Stimulated activated CD8-positive, alpha-beta memory T cell treated with anti-CD3 and anti-CD28 coated beads, Interleukin-15, amount 100 ng/mL, for 1 hour (primary cell): ENCODE results near the gene COL6A1.
"Not testable (repeated sequence)": the region's sequence is repeated elsewhere in the genome, so short reads cannot be mapped to it uniquely, and the experiment has no call there.

Experiments
- DNase-seq: peaks from one replicate; pipeline ENCODE4 v3.0.0-alpha.2; 2020; ENCODE audit warnings: low read depth

Gene COL6A1

GRCh38 chr21:46028573-46029091 lies 47.1 kb downstream of the COL6A1 start:
- no peak for DNase-seq

GRCh38 chr21:46029186-46029924 lies 47.8 kb downstream of the COL6A1 start:
- DNase-seq: no peak

GRCh38 chr21:46031484-46031883 lies 49.9 kb downstream of the COL6A1 start:
- no peak for DNase-seq

DNA sequence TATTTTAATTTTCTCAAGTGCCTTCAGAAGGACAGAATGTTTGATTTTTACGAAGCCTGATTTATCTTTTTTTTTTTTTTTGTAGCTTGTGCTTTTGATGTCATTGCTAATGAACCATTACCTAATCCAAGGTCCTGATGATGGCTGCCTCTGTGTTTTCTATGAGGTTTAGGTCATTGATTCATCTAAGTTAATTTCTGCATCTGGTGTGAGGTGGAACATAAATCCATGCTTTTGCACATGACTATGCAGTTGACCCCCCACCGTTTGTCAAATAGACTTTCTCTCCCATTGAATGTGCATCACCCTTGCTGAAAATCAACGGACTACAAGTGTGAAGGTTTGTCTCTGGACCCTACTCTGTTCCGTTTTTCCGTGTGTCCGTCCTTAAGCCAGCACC lies 50.5 kb downstream of the COL6A1 start:
- DNase-seq: no peak

DNA sequence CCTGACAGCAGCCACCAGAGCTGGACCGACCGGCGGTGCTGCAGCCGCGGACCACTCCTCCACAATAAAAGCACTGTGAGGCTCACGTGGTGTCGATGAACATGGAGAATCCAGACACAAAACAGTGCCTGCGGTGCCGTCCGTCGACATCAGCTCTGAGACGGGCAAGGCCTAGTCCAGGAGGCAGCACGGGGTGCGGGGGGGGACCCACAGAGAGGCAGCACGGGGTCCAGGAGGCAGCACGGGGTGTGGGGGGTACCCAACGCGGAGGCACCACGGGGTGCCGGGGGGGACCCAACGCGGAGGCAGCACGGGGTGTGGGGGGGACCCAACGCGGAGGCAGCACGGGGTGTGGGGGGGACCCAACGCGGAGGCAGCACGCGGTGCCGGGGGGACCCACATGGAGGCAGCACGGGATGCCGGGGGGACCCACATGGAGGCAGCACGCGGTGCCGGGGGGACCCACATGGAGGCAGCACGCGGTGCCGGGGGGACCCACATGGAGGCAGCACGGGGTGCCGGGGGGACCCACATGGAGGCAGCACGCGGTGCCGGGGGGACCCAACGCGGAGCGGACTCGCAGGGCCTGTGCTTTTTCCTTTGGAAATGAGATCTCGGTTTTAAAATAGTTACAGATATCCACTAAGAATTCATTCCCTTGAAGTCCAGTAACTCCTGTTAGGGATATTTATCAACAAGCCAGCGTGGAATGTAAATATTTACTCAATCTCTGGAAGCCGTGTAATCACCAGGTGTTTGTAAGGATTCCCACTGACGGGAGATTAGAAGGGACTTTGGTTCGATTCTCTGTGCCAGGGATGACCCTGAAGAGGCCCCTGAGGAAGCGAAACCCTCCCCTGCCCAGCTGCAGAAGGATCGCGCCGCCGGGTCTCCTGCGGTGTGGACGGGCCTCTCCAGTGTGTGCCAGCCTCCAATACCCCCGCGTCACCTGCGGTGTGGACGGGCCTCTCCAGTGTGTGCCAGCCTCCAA lies 52.1 kb downstream of the COL6A1 start:
- DNase-seq: no peak

DNA sequence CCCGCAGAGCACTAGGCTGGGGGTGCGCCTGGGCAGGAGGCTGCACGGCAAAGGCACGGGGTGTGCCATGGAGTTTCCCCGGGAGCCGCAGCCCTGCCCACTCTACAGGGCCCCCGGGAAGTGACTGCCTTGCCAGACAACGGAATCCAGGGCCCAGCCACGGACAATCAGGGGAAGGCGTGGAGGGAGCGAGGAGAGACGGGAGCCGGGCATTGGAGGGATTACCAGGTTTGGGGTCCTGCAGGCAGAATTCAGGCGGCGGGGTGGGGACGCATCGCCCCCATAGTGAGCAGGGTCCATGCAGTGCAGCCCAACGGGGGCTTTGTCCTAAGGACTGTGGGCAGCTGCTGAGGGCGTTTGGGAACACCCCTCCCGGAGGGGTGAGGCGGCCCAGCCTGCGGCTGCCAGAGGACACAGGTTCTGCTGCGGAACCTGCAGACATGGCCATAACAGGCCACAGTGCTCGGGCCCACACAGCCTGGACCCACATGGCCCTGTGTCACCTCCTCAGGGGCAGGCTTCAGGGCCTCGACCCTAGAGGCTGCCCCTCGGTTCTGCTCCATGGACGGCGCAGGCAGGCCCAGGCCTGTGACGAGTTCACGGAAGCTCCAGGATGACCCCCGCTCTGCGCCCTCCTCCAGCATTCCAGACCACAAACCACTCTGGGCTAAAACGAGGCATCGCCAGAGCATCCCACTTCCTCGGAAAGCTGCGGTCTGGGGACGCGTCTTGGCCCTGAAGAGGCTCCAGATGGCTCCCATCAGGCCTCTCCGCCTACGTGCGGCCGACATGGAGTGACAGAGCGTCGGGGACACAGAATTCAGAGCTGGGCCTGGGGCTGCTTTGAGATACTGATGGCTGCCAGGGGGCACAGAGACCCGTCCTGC lies 54.5 kb downstream of the COL6A1 start:
- DNase-seq: no peak

- DNase-seq: no peak
Observed at GRCh38 chr21:46036696-46037330, 55.2 kb downstream of the COL6A1 start.

DNA sequence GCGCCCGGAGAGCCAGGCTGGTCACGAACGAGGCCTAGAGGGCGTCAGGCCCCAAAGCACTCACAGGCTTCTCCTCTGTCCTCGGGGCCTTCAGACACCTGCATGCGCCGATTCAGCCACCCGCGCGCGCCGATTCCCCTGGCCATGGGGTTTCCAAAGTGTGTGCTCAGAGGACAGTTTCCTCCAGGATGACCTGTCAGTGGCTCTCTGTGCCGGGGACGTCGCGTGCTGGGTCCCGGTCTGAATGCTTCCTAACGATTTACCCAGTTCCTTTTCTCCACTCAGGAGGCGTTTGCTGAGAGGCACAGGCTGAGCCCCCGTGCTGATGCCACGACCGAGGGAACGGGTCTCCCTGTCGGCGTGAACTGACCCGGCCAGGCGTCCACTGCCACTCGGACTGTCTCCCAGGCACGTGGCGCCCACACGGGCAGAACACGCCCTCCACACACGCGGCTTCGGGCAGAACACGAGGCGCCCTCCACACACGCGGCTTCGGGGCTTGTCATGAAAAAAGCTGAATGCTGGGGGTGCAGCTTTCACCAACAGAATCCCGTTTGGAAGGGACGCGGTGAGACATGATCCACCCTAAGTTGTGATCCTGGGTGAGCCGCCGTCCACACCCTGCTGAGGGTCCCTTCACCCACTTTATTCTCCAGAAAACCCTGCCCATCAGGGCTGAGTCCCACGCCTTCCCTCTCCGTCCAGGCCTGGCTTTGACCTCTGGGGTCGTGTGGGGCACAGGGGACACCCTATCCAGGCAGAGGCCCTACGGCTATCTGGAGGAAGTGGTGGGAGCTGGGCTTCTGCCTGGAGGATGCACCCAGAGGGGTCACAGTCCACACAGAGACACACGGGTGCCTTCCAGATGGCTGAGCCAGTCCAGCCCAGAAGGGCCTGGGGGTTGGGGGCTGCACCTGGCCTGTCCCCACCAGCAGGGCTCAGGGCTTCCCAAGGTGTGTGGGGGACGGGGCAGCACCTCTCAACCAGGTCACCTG lies 56.1 kb downstream of the COL6A1 start:
- no peak for DNase-seq

DNA sequence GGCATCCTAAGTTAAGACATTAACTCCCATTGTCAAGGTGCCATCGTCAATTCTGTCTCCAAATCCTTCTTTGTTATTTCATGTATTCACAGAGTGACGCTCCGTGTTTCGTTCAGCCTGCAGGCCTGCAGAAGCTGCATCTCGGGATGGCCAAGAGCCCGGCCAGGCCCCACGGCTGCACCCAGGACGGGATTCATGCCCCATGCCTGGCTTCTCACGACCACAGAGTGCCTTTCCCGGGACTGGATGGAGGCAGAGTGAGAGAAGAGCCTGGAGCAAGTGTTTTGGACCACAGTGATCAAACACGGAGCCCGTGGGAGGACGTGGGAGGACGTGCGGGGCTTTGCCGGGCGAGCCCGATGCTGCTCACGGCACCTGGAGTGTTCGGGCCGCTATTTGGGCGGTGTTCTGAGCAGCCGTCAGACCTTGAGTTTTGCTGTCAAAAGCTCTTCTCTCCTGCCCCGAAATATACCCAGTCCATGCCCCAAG lies 56.8 kb downstream of the COL6A1 start:
- DNase-seq: no peak

- no peak for DNase-seq
Observed at GRCh38 chr21:46038871-46039397, 57.4 kb downstream of the COL6A1 start.

DNA sequence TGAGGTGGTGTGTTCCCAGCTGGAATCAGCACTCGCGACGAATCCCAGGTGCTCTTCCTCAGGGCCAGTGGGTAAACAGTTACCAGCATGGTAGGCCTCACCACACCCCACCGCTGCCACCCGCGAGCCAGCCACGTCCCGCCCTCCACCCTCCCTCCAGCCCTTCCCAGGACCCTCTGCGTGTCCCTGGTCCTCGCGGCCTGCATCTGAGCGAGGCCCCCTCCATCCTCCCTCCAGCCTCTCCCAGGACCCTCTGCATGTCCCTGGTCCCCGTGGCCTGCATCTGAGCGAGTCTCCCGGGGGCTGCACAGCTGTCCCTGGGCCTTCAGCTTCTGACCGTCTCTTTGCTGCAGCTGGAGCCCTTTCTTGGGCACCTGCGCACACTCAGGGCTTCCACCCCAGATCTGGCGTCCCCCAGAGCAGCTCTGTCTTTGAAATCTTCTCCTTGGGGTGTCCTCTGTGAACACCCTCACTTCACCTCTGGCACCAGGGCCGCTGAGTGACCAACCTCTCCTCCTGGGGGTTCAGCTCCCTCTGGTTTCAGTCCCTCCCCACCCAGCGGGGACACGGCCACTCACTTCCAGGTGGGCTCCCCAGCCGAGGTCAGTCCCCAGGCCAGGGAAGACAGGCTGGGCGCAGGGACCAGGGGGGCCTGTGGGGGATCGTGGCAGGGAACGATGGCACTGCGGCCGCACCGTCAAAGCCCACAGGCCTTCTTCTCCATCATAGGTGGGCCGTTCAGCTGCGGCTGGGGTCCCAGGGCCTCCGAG lies 58.5 kb downstream of the COL6A1 start:
- no peak for DNase-seq

- no peak for DNase-seq
Observed at GRCh38 chr21:46040707-46041106, 59.1 kb downstream of the COL6A1 start.

DNA sequence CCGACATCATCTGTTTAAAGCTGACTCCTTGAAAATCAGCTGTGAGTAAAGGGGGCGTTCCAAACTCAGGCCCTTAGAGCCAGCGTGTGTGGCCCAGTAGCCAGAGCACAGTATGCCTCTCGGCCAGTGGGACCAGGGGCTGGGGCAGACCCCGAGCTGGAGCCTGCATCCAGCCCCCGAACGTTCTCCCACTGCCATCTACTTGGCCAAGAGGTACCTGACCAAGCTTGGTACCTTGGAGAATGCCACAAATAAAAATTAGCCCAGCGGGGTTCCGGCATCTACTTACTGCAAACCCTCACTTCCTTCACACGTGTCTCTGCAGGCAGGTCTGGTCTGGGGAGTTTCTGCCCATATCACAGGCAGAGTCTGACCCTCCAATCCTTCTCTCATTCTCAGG lies 59.6 kb downstream of the COL6A1 start:
- no peak for DNase-seq

DNA sequence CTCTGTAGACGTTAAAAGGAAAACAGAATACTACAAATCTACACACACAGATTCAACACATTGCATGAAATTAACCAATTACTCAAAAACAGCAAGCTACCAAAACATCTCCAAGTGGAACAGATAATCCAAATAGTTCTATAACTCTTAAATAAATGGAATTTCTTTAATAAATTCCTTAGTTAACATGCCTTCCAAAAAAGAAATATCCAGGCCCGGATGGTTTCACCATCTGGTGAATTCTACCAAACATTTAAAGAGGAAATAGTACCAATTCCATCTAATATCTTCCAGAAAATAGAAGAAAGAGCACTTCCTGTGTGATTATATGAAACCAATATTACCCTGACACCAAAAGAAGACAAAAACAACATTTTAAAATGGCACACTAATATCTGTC lies 63.6 kb downstream of the COL6A1 start:
- DNase-seq: no peak

- no peak for DNase-seq
Observed at GRCh38 chr21:46046471-46046870, 64.9 kb downstream of the COL6A1 start.

DNA sequence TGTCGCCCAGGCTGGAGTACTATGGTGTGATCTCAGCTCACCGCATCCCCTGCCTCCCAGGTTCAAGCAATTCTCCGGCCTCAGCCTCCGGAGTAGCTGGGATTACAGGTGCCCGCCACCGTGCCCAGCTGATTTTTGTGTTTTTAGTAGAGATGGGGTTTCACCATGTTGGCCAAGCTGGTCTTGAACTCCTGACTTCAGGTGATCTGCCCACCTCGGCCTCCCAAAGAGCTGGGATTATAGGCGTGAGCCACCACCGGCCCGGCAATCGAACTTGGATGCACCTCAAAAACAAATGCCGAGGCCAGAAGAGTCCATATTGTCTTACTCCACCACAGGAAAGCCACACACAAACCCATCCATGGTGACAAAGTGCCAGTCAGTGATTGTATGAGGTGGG lies 65.3 kb downstream of the COL6A1 start:
- DNase-seq: not testable (repeated sequence)

GRCh38 chr21:46048926-46049889 lies 67.6 kb downstream of the COL6A1 start:
- no peak for DNase-seq
